HG02678 (cell line): ENCODE results near the gene BANP.
"Not testable (repeated sequence)": the region's sequence is repeated elsewhere in the genome, so short reads cannot be mapped to it uniquely, and the experiment has no call there.

Experiments used
- ATAC-seq: cut with Tn5 transposase; IDR thresholded peaks from one replicate; pipeline ENCODE4 v1.9.1; 2021; ENCODE audit warnings: mild to moderate bottlenecking, moderate library complexity; ENCODE audit not compliant: unreplicated experiment

BANP gene

DNA sequence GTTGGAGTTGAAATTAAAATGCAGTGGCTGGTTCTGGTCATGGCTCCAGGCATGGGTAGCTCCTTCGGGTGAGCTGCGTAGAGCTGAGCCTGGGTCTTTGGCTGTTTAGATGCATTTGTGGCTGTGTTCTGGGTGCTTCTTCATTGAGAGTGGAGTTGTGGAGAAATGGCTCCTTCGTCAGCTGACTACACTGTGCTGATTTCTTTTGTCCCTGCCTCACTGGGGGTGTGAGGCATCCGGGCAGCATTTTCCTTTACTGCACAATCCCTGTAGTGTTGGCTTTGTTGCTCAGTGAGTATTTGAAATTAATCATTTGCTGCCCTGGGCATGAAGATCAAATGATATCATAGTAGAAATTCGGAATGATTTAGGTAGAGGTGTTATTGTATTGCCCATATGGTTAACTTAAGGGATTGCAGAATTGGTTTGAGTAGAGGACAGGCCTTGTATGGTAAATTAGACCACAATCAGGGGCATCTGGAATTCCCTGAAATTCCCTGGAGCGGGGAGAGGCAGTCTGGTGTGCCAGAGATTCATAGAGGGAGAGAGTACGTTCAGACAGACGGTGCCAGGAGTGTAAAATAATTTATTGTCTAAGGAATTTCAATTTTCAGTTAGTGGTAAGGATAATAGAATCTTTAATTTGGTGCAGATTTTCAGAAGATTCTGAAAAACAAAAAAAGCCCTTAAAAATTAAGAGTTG is 92.1 kb downstream of the BANP start:
- not testable (repeated sequence) for ATAC-seq

GRCh38 chr16:88044121-88044581 is 92.9 kb downstream of the BANP start:
- peak; percentile 55 for ATAC-seq

DNA sequence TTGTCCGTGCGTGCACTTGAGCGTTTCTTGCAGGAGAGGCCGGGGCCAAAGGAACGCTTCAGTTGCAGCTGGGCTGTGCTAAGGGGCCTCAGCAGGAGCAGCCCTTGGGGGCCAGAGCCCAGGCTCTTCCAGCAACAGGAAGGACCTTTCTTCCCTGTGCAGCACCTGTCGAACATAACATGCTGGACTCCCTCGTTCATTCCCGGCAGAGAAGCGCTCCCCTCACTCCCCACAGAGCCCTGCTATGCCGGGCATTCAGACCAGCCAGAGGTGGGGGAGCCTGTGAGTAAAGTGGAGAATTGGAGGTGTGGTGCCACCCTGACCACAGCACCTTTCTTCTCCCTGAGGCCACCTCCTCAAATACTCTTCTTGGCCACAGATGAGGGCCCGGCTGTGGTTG is 94.1 kb downstream of the BANP start:
- not testable (repeated sequence) for ATAC-seq

DNA sequence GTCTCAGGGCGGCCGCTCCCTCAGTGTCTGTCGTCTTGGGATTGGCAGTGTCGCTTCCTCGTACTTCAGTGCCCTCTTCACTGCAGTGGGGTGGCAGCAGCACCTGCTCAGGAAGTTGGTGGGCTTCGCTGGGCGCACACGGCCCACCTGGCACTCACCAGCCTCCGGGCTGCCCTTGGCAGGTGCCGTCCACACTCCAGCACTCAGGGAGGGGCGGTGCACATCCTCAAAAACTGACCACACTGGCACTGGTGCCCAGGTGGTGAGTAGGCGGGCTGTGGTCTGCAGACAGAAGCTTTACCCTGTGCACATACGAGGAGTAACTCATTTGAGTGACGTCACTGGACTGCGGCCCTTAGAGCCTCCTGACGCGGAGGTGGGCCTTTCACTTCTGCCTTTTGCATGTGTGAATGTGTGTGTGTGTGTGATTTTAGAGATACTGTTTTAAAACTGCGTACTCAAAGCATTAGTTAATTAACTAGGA is 94.6 kb downstream of the BANP start:
- ATAC-seq = peak; percentile 82

DNA sequence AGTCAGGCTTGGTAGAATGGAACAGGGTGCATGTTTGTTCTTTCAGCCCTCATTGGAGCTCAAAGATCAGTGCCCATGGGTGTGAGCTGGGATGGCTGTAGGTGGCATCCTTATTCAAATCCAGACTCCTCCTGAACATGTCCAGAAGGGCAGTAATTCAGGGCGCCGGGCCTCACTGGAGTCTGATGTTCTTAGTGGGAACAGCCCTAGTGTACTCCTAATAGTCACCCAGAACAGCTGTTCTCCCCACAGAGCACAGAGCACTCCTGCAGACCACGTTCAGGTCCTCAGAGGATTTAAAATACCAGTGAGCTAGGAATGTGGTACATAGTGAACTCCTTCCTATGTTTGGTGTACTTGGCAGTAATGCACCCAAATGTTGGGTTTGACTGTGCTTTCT is 96.2 kb downstream of the BANP start:
- ATAC-seq = no peak

GRCh38 chr16:88048985-88049384 is 97.8 kb downstream of the BANP start:
- ATAC-seq = no peak

DNA sequence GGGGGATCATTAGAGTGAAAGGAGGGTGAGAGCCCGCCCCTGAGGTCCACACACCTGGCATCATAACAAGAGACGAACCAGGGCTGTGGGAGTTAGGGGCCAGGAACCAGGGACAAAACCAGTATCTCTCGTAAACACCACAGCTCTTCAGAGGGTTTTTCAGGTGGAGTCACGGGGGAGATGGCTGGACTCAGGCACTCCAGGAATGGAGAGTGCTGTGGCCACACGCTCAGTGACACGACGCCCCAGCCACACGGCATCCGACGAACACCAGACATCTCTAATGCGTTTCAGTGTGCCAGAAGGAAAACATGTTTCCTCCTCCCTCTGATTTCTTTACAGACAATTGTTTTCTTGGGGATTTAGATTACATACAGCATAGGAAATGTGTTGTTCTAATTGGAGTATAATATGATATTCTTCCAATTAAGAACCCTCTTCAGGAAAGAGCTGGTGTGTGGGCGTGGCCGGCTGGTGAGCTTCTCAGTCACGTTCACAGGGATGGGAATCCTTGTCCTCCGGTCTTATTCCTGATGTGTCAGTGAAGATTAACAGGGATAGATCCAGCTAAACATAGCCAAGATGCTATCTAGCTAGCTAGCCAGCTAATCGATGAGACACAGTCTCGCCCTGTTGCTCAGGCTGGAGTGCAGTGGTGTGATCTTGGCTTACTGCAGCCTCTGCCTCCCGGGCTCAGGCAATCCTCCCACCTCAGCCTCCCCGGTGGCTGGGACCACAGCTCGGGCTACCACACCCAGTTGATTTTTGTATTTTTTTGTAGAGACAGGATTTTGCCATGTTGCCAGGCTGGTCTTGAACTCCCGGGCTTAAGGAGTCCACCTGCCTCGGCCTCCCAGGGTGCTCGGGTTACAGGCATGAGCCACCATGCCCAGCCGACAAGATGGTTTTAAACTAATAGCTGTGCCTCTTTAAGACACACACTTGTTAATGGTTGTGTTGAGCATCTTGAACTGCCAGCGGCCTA is 98.6 kb downstream of the BANP start:
- ATAC-seq = no peak

DNA sequence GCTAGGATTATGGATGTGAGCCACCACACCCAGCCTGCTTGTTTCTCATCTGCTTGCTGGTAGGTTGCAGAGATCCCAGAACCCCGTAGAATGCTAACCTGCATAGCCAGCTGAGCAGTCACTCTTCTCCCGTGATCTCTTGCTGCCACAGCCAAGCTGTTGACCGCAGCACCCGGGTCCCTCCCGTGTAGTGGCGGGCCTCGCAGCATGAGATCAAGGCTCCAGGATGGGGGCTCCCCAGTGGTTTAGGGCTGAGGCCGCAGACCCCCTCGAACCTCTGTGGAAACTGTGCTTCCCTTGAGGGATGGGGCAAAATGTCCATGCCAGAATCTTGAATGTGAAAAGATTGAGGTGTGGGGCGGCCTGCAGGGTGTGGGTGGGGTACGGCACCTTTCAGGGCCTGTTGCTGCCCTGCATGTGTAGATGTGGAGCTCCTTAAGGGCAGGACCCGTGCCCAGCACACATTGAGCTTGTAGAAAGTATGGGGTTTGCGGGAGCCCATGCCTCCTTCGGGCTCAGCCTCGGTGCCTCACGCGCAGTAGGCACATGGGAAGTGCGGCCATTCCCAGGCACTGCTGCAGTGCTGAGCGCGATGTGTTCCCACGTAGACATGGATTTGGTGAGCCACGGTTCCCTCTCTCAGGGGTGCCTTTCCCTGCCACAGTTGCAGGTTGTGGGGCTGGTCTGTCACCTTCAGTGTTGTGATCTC is 99.9 kb downstream of the BANP start:
- no peak for ATAC-seq

DNA sequence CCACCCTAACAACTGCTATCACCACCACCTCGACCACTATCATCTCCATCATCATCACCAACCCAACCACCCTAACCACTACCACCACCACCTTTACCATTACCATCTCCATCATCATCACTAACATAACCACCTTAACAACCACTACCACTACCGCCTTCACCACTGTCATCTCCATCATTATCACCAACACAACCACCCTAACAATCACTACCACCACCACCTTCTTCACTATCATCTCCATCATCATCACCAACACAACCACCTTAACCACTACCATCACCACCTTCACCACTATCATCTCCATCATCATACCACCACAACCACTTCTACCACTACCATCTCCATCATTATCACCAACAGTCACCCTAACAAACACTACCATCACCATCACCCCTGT is 101.4 kb downstream of the BANP start:
- ATAC-seq = no peak

- not testable (repeated sequence) for ATAC-seq
These were observed 102.2 kb downstream of the BANP start for GRCh38 chr16:88053479-88053878.

DNA sequence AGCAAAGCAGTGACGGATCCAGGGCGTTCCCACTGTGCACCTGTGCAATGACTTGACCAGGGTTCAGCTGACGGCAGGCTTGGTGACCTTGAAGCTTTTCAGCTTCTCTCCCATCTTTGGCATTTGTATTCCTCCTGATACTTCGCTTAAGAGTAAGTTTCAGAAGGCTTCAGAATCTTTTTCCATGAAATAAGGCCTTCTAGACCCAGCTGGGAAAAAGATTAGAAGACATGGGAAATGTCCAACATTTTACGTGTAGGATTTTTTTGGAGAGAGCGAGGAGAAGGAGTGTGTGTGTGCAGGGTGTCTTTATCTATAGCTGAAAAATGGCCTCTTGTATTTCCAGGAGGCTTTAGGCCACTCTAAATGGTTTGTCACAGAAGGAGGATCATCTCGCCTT is 104.1 kb downstream of the BANP start:
- no peak for ATAC-seq

DNA sequence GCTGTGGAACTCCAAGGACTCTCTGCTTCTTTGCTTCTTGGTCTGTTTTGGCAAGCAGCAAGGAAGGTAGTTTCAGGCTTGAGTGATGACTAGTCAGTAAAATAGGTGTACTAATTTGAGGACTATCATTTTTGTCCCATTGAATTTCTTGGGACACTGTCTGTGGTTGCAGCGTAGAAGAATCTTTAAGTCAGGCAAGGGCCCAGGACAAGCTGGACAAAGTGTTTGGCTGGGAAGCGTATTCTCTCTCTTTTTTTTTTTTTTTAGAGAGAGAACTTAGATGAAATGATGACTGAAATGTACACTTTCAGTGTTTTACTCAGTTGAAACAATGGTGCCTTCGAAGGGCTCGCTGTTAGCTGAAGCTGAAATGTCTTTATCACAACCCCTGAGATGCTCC is 105.0 kb downstream of the BANP start:
- no peak for ATAC-seq

DNA sequence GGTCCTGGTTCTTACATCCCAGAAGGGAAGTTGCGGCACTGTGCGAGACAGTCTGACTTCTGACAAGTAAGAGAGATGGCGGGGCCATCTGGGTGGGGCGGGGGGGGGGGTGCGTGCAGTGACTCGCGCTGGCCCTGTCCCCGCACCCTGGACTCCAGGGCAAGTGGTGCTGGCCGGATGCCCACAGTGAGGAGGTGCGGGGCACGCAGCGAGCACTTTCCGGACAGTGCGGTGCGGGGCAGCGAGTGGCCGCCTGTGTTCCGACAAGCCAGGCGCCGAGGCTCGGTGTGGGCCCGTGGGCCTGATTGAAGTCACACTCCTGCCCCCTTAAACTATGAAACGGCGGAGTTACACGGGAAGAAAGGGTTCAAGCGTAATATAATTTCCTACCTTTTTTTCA is 106.4 kb downstream of the BANP start:
- ATAC-seq = no peak

GRCh38 chr16:88058136-88058535 is 106.9 kb downstream of the BANP start:
- no peak for ATAC-seq

- no peak for ATAC-seq
These were observed 107.6 kb downstream of the BANP start for GRCh38 chr16:88058817-88059216.

GRCh38 chr16:88059701-88060386 is 108.6 kb downstream of the BANP start:
- ATAC-seq = no peak

DNA sequence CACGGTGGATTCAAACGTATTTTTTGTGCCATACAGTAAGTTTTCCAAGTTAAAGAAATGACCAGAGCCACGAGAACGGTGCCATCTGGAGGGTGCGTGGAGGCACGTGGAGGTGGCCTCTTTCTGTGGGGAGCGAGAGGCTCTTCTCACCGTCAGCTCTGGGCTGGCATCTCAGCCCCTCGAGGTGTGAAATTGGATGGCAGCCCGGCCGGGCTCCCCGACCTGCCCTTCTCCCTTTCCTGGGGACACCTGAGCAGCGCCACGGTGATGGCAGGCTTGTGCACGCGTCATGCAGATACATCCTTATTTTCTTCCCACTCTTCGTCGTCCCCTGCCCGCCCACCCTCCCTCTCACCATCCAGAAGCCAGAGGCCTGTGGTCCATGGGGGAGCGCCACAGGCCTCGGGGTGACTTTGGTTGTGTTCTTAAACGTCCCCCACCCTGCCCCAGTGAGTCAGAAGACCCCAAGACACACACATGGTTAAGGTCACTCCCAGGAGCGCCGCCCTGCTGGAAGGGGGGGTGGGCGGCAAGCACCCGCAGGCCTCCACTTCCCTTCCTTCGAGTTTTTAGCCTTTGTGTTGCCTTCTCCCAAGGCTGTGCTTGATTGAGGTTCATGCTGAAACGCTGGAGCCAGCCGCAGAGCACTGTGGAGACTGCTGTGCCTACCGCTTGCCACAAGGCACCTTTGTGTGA is 109.4 kb downstream of the BANP start:
- ATAC-seq = no peak

DNA sequence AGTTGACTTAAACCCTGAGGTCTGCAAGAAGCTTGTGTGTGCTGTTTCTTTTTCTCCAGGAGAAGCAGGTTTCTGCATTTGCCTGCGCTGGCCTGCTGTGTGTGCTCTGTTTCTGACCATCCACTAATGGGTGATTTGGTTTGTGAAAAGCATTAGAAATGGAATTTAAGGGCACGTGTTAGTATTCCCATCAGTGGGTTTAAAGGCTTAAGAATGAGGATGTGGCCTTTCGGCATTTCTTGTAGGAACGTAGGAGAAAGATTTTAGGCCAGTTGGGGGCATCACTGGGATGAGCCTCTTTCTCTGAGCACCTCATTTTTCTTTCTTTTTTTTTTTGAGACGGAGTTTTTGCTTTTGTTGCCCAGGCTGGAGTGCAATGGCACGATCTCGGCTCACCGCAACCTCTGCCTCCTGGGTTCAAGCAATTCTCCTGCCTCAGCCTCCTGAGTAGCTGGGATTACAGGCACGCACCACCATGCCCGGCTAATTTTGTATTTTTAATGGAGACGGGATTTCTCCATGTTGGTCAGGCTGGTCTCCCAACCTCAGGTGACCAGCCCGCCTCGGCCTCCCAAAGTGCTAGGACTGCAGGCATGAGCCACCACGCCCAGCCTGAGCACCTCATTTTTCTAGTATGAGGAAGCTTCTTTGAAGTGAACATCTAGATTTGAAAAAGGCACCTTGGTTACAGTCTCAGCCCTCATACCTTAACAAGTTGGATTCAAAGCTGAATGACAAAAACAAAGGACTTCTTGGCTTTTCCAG is 110.3 kb downstream of the BANP start:
- no peak for ATAC-seq
